IMR-90 (cell line): ENCODE results near the gene BTBD3. TPM values are rescaled to one million over a fixed set of nuclear protein-coding genes. Genes with fewer than 3 reads are reported as not detected.

Experiments used
- ATAC-seq: fragments of 200-7000 bp; cut with Tn5 transposase; 2 replicates; pipeline ENCODE4 v1.9.1; 2020; ENCODE audit warnings: low read depth, mild to moderate bottlenecking, moderate library complexity
- Bru-seq: library from RNA; stranded (reverse); fragments of 400-500 nt; gene quantifications from one replicate; lab custom pipeline; 2021; lab: Mats Ljungman, UMichigan
- BruChase-seq, 2 experiments: library from RNA; stranded (reverse); fragments of 400-500 nt; gene quantifications; one replicate each; lab custom pipeline; 2021; lab: Mats Ljungman, UMichigan
- BruUV-seq: library from RNA; stranded (reverse); fragments of 400-500 nt; replicated peaks from 2 replicates; lab custom pipeline; 2021; lab: Mats Ljungman, UMichigan
- CTCF ChIA-PET: fragments of 300-600 bp; formaldehyde crosslinking; extraction: SDS; loops from one replicate; lab custom pipeline; 2021; ENCODE audit warnings: antibody characterized with exemption; lab: Yijun Ruan, JAX
- POLR2A ChIA-PET: fragments of 300-600 bp; sonication (Branson Sonifier 250); formaldehyde crosslinking; loops from one replicate; lab custom pipeline; 2022; ENCODE audit warnings: antibody characterized with exemption; ENCODE audit not compliant: unreplicated experiment; lab: Charles Lee
- DNase-seq: peaks from one replicate; pipeline ENCODE4 v3.0.0; 2013
- H2AFZ ChIP-seq: replicated peaks from 2 replicates; pipeline ENCODE3; 2013; ENCODE audit warnings: low read length, mild to moderate bottlenecking; ENCODE audit not compliant: poor library complexity
- H2AK5ac ChIP-seq: 2 replicates; pipeline ENCODE4 v1.6.1; 2013; ENCODE audit warnings: low read depth, low read length, inconsistent platforms
- H2AK9ac ChIP-seq: replicated peaks from 2 replicates; pipeline ENCODE3; 2013; ENCODE audit warnings: mild to moderate bottlenecking, low read depth, low read length, moderate library complexity; ENCODE audit not compliant: poor library complexity
- H2BK120ac ChIP-seq: 2 replicates; pipeline ENCODE4 v1.6.1; 2013; ENCODE audit warnings: low read depth, low read length, inconsistent platforms
- H2BK15ac ChIP-seq: 3 replicates; pipeline ENCODE4 v1.6.1; 2013; ENCODE audit warnings: low read depth, low read length, inconsistent platforms
- H2BK20ac ChIP-seq: 2 replicates; pipeline ENCODE4 v1.6.1; 2013; ENCODE audit warnings: low read depth, mild to moderate bottlenecking, inconsistent platforms, low read length, moderate library complexity
- H2BK5ac ChIP-seq: 2 replicates; pipeline ENCODE4 v1.6.1; 2013; ENCODE audit warnings: mild to moderate bottlenecking, low read depth, low read length, inconsistent platforms; ENCODE audit not compliant: poor library complexity, severe bottlenecking
- H3K14ac ChIP-seq: replicated peaks from 2 replicates; pipeline ENCODE4 v1.6.1; 2013; ENCODE audit warnings: low read depth, low read length, inconsistent platforms
- H3K18ac ChIP-seq: 2 replicates; pipeline ENCODE4 v1.6.1; 2013; ENCODE audit warnings: low read depth, low read length, control low read depth
- H3K23ac ChIP-seq: 2 replicates; pipeline ENCODE4 v1.6.1; 2013; ENCODE audit warnings: low read depth, low read length, inconsistent platforms
- H3K27ac ChIP-seq: 2 replicates; pipeline ENCODE4 v1.5.1; 2013; ENCODE audit warnings: mild to moderate bottlenecking, control low read depth, low read length; ENCODE audit not compliant: insufficient read depth
- H3K27me3 ChIP-seq: 2 replicates; pipeline ENCODE4 v1.6.1; 2013; ENCODE audit warnings: low read length; ENCODE audit not compliant: control insufficient read depth, insufficient read depth
- H3K36me3 ChIP-seq: 2 replicates; pipeline ENCODE4 v1.6.1; 2013; ENCODE audit warnings: low read length, mixed read lengths; ENCODE audit not compliant: control insufficient read depth, insufficient read depth
- H3K4ac ChIP-seq: 2 replicates; pipeline ENCODE4 v1.6.1; 2013; ENCODE audit warnings: low read depth, low read length, inconsistent platforms
- H3K4me1 ChIP-seq: 2 replicates; pipeline ENCODE4 v1.6.1; 2013; ENCODE audit warnings: low read length, mixed read lengths; ENCODE audit not compliant: control insufficient read depth, insufficient read depth
- H3K4me2 ChIP-seq: 2 replicates; pipeline ENCODE4 v1.6.1; 2013; ENCODE audit warnings: low read depth, mild to moderate bottlenecking, control low read depth, low read length, moderate library complexity
- H3K4me3 ChIP-seq: 2 replicates; pipeline ENCODE4 v1.5.1; 2013; ENCODE audit warnings: low read depth, mild to moderate bottlenecking, control low read depth, low read length, moderate library complexity; ENCODE audit not compliant: insufficient read depth
- H3K56ac ChIP-seq: 2 replicates; pipeline ENCODE4 v1.6.1; 2013; ENCODE audit warnings: low read length, inconsistent platforms; ENCODE audit not compliant: insufficient read depth; ENCODE audit errors: extremely low read depth
- H3K79me1 ChIP-seq, 2 experiments: 2 replicates each; pipeline ENCODE4 v1.6.1; 2013; ENCODE audit warnings: low read length in 2 of 2, inconsistent platforms in 1 of 2, low read depth in 1 of 2
- H3K9ac ChIP-seq: 2 replicates; pipeline ENCODE4 v1.6.1; 2013; ENCODE audit warnings: low read depth, low read length, control low read depth
- H3K9me1 ChIP-seq: 2 replicates; pipeline ENCODE4 v1.6.1; 2013; ENCODE audit warnings: low read length, inconsistent platforms; ENCODE audit not compliant: insufficient read depth
- H3K9me3 ChIP-seq: 2 replicates; pipeline ENCODE4 v1.6.1; 2013; ENCODE audit warnings: low read length; ENCODE audit not compliant: control insufficient read depth, insufficient read depth
- H4K20me1 ChIP-seq: 2 replicates; pipeline ENCODE4 v1.6.1; 2013; ENCODE audit warnings: low read length, inconsistent platforms; ENCODE audit not compliant: insufficient read depth
- H4K5ac ChIP-seq: 2 replicates; pipeline ENCODE4 v1.6.1; 2013; ENCODE audit warnings: mild to moderate bottlenecking, low read depth, low read length, control low read depth
- H4K8ac ChIP-seq, 2 experiments: 2 replicates each; pipeline ENCODE4 v1.6.1; 2013; ENCODE audit warnings: low read depth in 2 of 2, low read length in 2 of 2, control low read depth in 1 of 2, inconsistent platforms in 1 of 2
- H4K91ac ChIP-seq: 2 replicates; pipeline ENCODE4 v1.6.1; 2013; ENCODE audit warnings: low read depth, low read length, inconsistent platforms; ENCODE audit not compliant: insufficient read depth
- CEBPB ChIP-seq: IDR thresholded peaks from 2 replicates; pipeline ENCODE4 v1.6.1; 2012; ENCODE audit warnings: low read depth, low read length, improper control_type of control experiment
- MXI1 ChIP-seq: IDR thresholded peaks from 2 replicates; pipeline ENCODE4 v1.6.1; 2012; ENCODE audit warnings: low read depth, mild to moderate bottlenecking, low read length, moderate library complexity, borderline replicate concordance
- POLR2A ChIP-seq: IDR thresholded peaks from 2 replicates; pipeline ENCODE4 v1.6.1; 2012; ENCODE audit warnings: mild to moderate bottlenecking, low read depth, low read length
- RAD21 ChIP-seq: IDR thresholded peaks from 2 replicates; pipeline ENCODE4 v1.6.1; 2012; ENCODE audit warnings: low read length, improper control_type of control experiment
- USF2 ChIP-seq: fragments of 150-350 bp; IDR thresholded peaks from 2 replicates; pipeline ENCODE4 v1.6.1; 2017; ENCODE audit warnings: mild to moderate bottlenecking, antibody characterized with exemption, low read length, low read depth
- WGBS, 2 experiments: methylation state at CpG; one replicate each; pipeline versions ENCODE4 v1.1.5 to v1.1.7; 2013; ENCODE audit warnings: missing lambda C conversion rate in 2 of 2; ENCODE audit not compliant: insufficient read length in 1 of 2; ENCODE audit errors: extremely low coverage in 2 of 2; 5-methylcytosine and 5-hydroxymethylcytosine counted together
- dilution Hi-C: fragments of 300-500 bp; cut with HindIII; formaldehyde crosslinking; loops from one replicate; pipeline ENCODE4 v1.14.3; 2018; ENCODE audit warnings: low sequenced_read_pairs; ENCODE audit not compliant: unreplicated experiment
- in situ Hi-C: fragments of 300-500 bp; cut with MboI; formaldehyde crosslinking; loops from 3 replicates; pipeline ENCODE4 v1.14.3; 2019; ENCODE audit warnings: low sequenced_read_pairs, inconsistent platforms, mixed read lengths
- intact Hi-C: fragments of 100-400 bp; cut with micrococcal nuclease; formaldehyde crosslinking; loops from 2 replicates; pipeline ENCODE4 v1.10.0; 2022
- long read RNA-seq: library from polyadenylated mRNA; unstranded; transcript quantifications from one replicate; pipeline ENCODE4 v2.0.0, GENCODE V29; 2021; ENCODE audit not compliant: unreplicated experiment
- polyA plus RNA-seq, 3 experiments: library from polyadenylated mRNA; depleted of rRNA; stranded (reverse); fragments of >200 nt; gene quantifications; 2 replicates each; pipeline ENCODE4 v1.2.3, GENCODE V29; 2012; ENCODE audit warnings: low replicate concordance in 1 of 3
- total RNA-seq: library from RNA; depleted of rRNA; stranded (reverse); fragments of >200 nt; gene quantifications from 2 replicates; pipeline ENCODE4 v1.2.3, GENCODE V29; 2012; rRNA removed

The BTBD3 gene
- total RNA-seq (44.6 and 44.7 TPM in 2 replicates), polyA plus RNA-seq (2012; rRNA removed) (21.2 and 22.7 TPM in 2 replicates), Bru-seq, nascent RNA (percentile 91 among the genes with signal in this experiment), BruChase-seq, experiment 1, labeled RNA remaining after a 6-hour chase (percentile 88 among the genes with signal in this experiment), BruChase-seq, experiment 2, labeled RNA remaining after a 2-hour chase (percentile 96 among the genes with signal in this experiment)
- 10.2 and 20.0 TPM in 2 replicates for polyA plus RNA-seq (2012; cell fraction: cytosol; rRNA removed)
- polyA plus RNA-seq (2012; cell fraction: nucleus; rRNA removed; ENCODE audit: low replicate concordance) = 22.0 and 45.5 TPM in 2 replicates
- long read RNA-seq, full-length matches to known transcripts = 2 of 16 reads
- long read RNA-seq, partial matches to known transcripts = 0 of 16 reads
- long read RNA-seq, other reads (novel, unspliced or antisense) = 14 of 16 reads

- peak within 1 kb of the TSS; percentile 29; the same call in 1 of the 2 replicates for H3K27ac ChIP-seq
- peaks cover 8% of the 10 kb centered on the region for H3K4me1 ChIP-seq
- H3K56ac ChIP-seq = no peak within 1 kb of the TSS
- H2BK15ac ChIP-seq = no peak within 1 kb of the TSS
- intact Hi-C loops = loop anchor here (2.0 to 5.0 kb wide), 2 partner anchors 200 to 241 kb away; no protein-coding TSS in a partner anchor
- 0 out of 4 replicates have a peak within 1 kb of the TSS, but pooled peaks of 1 of the 2 experiments have one; percentile 10 for H4K8ac ChIP-seq
- ATAC-seq = peak; percentile 96
- no peaks in the 10 kb centered on the region for H3K9me3 ChIP-seq
- peak within 1 kb of the TSS; percentile 64; the same call in 1 of the 2 replicates for H3K18ac ChIP-seq
- POLR2A ChIA-PET = no interaction called here
- H2AK9ac ChIP-seq = no peak within 1 kb of the TSS
- H4K91ac ChIP-seq = no peak within 1 kb of the TSS
- H3K36me3 ChIP-seq = peaks cover 5% of the 10 kb centered on the region
- peak; percentile 79 for DNase-seq
- no peak within 1 kb of the TSS for H2BK120ac ChIP-seq
- peak within 1 kb of the TSS; percentile 14; the same call in 1 of the 2 replicates for H3K14ac ChIP-seq
- no peak within 1 kb of the TSS for H2BK5ac ChIP-seq
- 0 out of 2 replicates have a peak, but pooled peaks cover 3% of the 10 kb centered on the region for H3K9me1 ChIP-seq
- TF ChIP-seq POLR2A (peak; percentile 62; the same call in 1 of the 2 replicates), RAD21 (peak; percentile 23; the same call in 1 of the 2 replicates), CEBPB (no peak), USF2 (no peak), MXI1 (no peak)
- no TSS peak for BruUV-seq
- no peak within 1 kb of the TSS for H2BK20ac ChIP-seq
- 20% methylated on average over 1 of the region's 4 CpGs; no CpG with 5 or more reads in 1 of the 2 experiments for WGBS, 2 experiments
- H3K4ac ChIP-seq = peak within 1 kb of the TSS; percentile 5; the same call in 1 of the 2 replicates
- H3K4me3 ChIP-seq = peak within 1 kb of the TSS; percentile 45
- H3K4me2 ChIP-seq = peak within 1 kb of the TSS; percentile 94
- dilution Hi-C loops = no loop called here
- H4K20me1 ChIP-seq = peaks cover 5% of the 10 kb centered on the region; the same call in 1 of the 2 replicates
- H3K27me3 ChIP-seq = no peaks in the 10 kb centered on the region
- H3K23ac ChIP-seq = peak within 1 kb of the TSS; percentile 39; the same call in 1 of the 2 replicates
- peak within 1 kb of the TSS; percentile 63 for H4K5ac ChIP-seq
- H3K79me1 ChIP-seq = peaks cover 25 to 52% of the 10 kb centered on the region in 2 experiments; a peak in 3 of 4 replicates
- H2AFZ ChIP-seq = no peak within 1 kb of the TSS
- H3K9ac ChIP-seq = peak within 1 kb of the TSS; percentile 29
- CTCF ChIA-PET = interaction anchor here (0.5 to 1.0 kb wide), 2 partner anchors 16 to 290 kb away, joined by 3 read pairs; no protein-coding TSS in a partner anchor
- H2AK5ac ChIP-seq = no peak within 1 kb of the TSS
- in situ Hi-C loops = no loop called here
Observed at GRCh38 chr20:11917663-11918062, at the start of gene BTBD3. TSS of gene BTBD3 (plus strand) at chr20:11917893. CDS start at chr20:11918276, 383 bp downstream.
